Testis (tissue), 3 donors: ENCODE results near the gene MAP4K4. TPM values are rescaled to one million over a fixed set of nuclear protein-coding genes. Genes with fewer than 3 reads are reported as not detected.

Source experiments
- DNase-seq: peaks from one replicate; pipeline ENCODE4 v3.0.0-alpha.2; 2019
- H3K27ac ChIP-seq, 2 donors: fragments of 200-600 bp; sonication (generic); one replicate each; pipeline ENCODE4 v1.5.1; 2019
- H3K27me3 ChIP-seq: fragments of 200-600 bp; sonication (generic); one replicate; pipeline ENCODE4 v1.5.1; 2019
- H3K36me3 ChIP-seq: fragments of 200-600 bp; sonication (generic); one replicate; pipeline ENCODE4 v1.5.1; 2017; ENCODE audit warnings: low read depth; ENCODE audit errors: missing control alignments
- H3K4me1 ChIP-seq: fragments of 200-600 bp; sonication (generic); one replicate; pipeline ENCODE4 v1.5.1; 2019
- H3K4me3 ChIP-seq, 2 donors: fragments of 200-600 bp; sonication (generic); one replicate each; pipeline ENCODE4 v1.5.1; 2017 to 2019
- H3K9me3 ChIP-seq: fragments of 200-600 bp; sonication (generic); one replicate; pipeline ENCODE4 v1.5.1; 2017
- POLR2A ChIP-seq: fragments of 450-650 bp; IDR thresholded peaks from one replicate; pipeline ENCODE4 v1.6.1; 2017; ENCODE audit warnings: antibody characterized with exemption, mild to moderate bottlenecking, moderate library complexity
- WGBS, 2 donors: methylation state at CpG; one replicate each; pipeline ENCODE4 v1.1.5; 2018; 5-methylcytosine and 5-hydroxymethylcytosine counted together
- intact Hi-C: fragments of 100-400 bp; cut with DNase I; formaldehyde crosslinking; loops from one replicate; pipeline ENCODE4 v1.15.1; 2023; ENCODE audit warnings: low total_unique reads
- polyA plus RNA-seq: library from polyadenylated mRNA; stranded (reverse); fragments of 350-450 nt; fragmentation: Illumina TruSeq; extraction: RNeasy Lipid Tissue Mini Kit (QIAGEN cat#74804); gene quantifications from one replicate; pipeline ENCODE4 v1.2.3, GENCODE V29; 2014; ENCODE audit warnings: low read depth, low replicate concordance; ENCODE audit not compliant: insufficient read depth
- total RNA-seq, 2 donors: library from RNA; depleted of rRNA; stranded (reverse); fragments of >200 nt; gene quantifications; one replicate each; pipeline ENCODE4 v1.2.3, GENCODE V29; 2016
- TF ChIP-seq, protein P1 (sequence below), 3 experiments: fragments of 450-650 bp in 2 of 3; fragments of 200-600 bp in 1 of 3; sonication (generic) in 1 of 3; IDR thresholded peaks; one replicate each; pipeline ENCODE4 v1.5.1; 2016 to 2019; ENCODE audit warnings: antibody characterized with exemption in 3 of 3, mild to moderate bottlenecking in 2 of 3, moderate library complexity in 1 of 3

MAP4K4 gene
- total and polyA plus RNA-seq, 3 donors from 2014 or later: 88.2 to 194 (median 174) TPM

- Histone ChIP-seq H3K9me3 (no peaks in the 10 kb centered on the region), H3K36me3 (no peaks in the 10 kb centered on the region), H3K27me3 (no peaks in the 10 kb centered on the region), H3K4me3 (no peak overlapping the region), H3K4me1 (peaks cover 2% of the 10 kb centered on the region), H3K27ac (no peak overlapping the region)
- TF ChIP-seq, protein P1, sequence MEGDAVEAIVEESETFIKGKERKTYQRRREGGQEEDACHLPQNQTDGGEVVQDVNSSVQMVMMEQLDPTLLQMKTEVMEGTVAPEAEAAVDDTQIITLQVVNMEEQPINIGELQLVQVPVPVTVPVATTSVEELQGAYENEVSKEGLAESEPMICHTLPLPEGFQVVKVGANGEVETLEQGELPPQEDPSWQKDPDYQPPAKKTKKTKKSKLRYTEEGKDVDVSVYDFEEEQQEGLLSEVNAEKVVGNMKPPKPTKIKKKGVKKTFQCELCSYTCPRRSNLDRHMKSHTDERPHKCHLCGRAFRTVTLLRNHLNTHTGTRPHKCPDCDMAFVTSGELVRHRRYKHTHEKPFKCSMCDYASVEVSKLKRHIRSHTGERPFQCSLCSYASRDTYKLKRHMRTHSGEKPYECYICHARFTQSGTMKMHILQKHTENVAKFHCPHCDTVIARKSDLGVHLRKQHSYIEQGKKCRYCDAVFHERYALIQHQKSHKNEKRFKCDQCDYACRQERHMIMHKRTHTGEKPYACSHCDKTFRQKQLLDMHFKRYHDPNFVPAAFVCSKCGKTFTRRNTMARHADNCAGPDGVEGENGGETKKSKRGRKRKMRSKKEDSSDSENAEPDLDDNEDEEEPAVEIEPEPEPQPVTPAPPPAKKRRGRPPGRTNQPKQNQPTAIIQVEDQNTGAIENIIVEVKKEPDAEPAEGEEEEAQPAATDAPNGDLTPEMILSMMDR (IDR thresholded peaks at IDR 0.05): no peak
- TF ChIP-seq POLR2A: no peak
- intact Hi-C loops: no loop called here
- DNase-seq: no peak
- WGBS, 2 donors: 94 to 95% methylated on average over 5 of the region's 5 CpGs
Measured at GRCh38 chr2:101792208-101792607, 94.7 kb downstream of the MAP4K4 start.

DNA sequence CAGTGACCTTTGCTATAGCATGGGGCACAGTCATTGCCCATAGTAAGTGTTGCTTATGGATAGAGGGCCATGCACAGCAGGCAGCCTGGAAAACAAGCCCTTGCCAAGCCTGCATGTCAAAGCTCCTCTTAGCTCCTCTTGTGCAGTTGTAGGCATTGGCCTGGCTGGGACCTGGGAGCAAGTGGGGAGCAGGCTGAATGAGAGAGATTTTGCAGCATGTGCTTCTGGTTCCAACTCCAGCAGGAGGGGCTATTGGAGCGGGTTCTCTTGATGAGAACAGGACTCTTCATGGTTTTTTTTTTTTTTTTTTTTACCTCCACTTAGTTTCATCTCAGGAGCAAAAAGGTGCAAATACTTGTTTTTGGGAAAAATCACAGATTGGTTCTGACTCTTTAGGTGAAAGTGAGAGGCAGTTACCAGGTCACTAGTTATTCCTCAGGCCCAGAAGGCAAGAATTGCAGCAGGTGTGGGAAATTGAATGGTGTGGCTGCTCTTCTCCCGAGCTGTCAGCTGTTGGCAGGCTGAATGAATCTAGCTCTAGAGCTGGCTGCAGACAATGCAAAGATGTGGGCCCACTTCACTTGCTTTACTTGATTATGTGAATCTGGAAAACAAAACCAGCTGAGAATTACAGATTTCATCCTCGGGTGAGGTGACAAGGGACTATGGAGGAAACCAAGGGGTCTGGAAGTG lies 95.9 kb downstream of the MAP4K4 start:
- no peak for TF ChIP-seq POLR2A
- TF ChIP-seq, protein P1 (IDR thresholded peaks at IDR 0.05): no peak
- Histone ChIP-seq H3K27me3 (no peaks in the 10 kb centered on the region), H3K4me3 (no peak overlapping the region), H3K4me1 (peaks cover 3% of the 10 kb centered on the region), H3K36me3 (no peaks in the 10 kb centered on the region), H3K27ac (no peak overlapping the region), H3K9me3 (no peaks in the 10 kb centered on the region)
- DNase-seq: no peak
- 67 to 68% methylated on average over 3 of the region's 3 CpGs for WGBS, 2 donors
- intact Hi-C loops: no loop called here

- no peak for DNase-seq
- Histone ChIP-seq H3K27me3 (no peaks in the 10 kb centered on the region), H3K27ac (no peak overlapping the region), H3K36me3 (no peaks in the 10 kb centered on the region), H3K9me3 (no peaks in the 10 kb centered on the region), H3K4me1 (peaks cover 3% of the 10 kb centered on the region), H3K4me3 (no peak overlapping the region)
- intact Hi-C loops: no loop called here
- no peak for TF ChIP-seq POLR2A
- TF ChIP-seq, protein P1 (IDR thresholded peaks at IDR 0.05): no peak
- WGBS, 2 donors: 80 to 82% methylated on average over 2 of the region's 2 CpGs
Measured at GRCh38 chr2:101794141-101794540, 96.6 kb downstream of the MAP4K4 start.

GRCh38 chr2:101795033-101795432 lies 97.5 kb downstream of the MAP4K4 start:
- H3K27ac ChIP-seq: no peak overlapping the region
- WGBS, 2 donors: 93 to 95% methylated on average over 4 of the region's 4 CpGs
- H3K4me3 ChIP-seq: no peak overlapping the region
- DNase-seq: no peak
- H3K9me3 ChIP-seq: no peaks in the 10 kb centered on the region
- no peaks in the 10 kb centered on the region for H3K27me3 ChIP-seq
- H3K4me1 ChIP-seq: peaks cover 3% of the 10 kb centered on the region
- intact Hi-C loops: no loop called here
- H3K36me3 ChIP-seq: no peaks in the 10 kb centered on the region
- TF ChIP-seq POLR2A: no peak
- TF ChIP-seq, protein P1 (IDR thresholded peaks at IDR 0.05): no peak
